H1 (cell line): ENCODE results near the gene TTC3. TPM values are rescaled to one million over a fixed set of nuclear protein-coding genes. Genes with fewer than 3 reads are reported as not detected.

Experiments
- CTCF ChIA-PET: fragments of 300-600 bp; sonication (Branson Sonifier 250); formaldehyde crosslinking; loops from one replicate; lab custom pipeline; 2021; ENCODE audit not compliant: partially characterized antibody; lab: Charles Lee
- POLR2A ChIA-PET: fragments of 300-600 bp; sonication (Branson Sonifier 250); formaldehyde crosslinking; loops from one replicate; lab custom pipeline; 2021; ENCODE audit warnings: inconsistent platforms; ENCODE audit not compliant: partially characterized antibody; lab: Charles Lee
- DNase-seq, 2 experiments: peaks; one replicate each; pipeline versions ENCODE4 v3.0.0 to v3.0.0-alpha.2; 2010 to 2022; ENCODE audit warnings: low spot score in 2 of 2, low read depth in 1 of 2, mixed read lengths in 1 of 2
- FAIRE-seq: peaks from 2 replicates; lab custom pipeline; 2011; peaks lifted over from hg19 to GRCh38; lab: Jason Lieb, UNC
- H2AFZ ChIP-seq: 2 replicates; pipeline ENCODE4 v1.8.1; 2012; ENCODE audit warnings: low read length, inconsistent platforms
- H2AK5ac ChIP-seq: 2 replicates; pipeline ENCODE4 v1.6.1; 2013; ENCODE audit warnings: low read depth, low read length
- H2BK120ac ChIP-seq: replicated peaks from 2 replicates; pipeline ENCODE3; 2013; ENCODE audit warnings: low read depth, low read length, inconsistent platforms
- H2BK12ac ChIP-seq: 2 replicates; pipeline ENCODE4 v1.6.1; 2013; ENCODE audit warnings: low read depth, low read length
- H2BK15ac ChIP-seq: 2 replicates; pipeline ENCODE4 v1.6.1; 2013; ENCODE audit warnings: low read length
- H2BK20ac ChIP-seq: 2 replicates; pipeline ENCODE4 v1.6.1; 2013; ENCODE audit warnings: low read length
- H2BK5ac ChIP-seq: 2 replicates; pipeline ENCODE4 v1.6.1; 2013; ENCODE audit warnings: low read depth, low read length
- H3K14ac ChIP-seq: 2 replicates; pipeline ENCODE4 v1.6.1; 2013; ENCODE audit warnings: inconsistent platforms; ENCODE audit not compliant: insufficient read length
- H3K18ac ChIP-seq: 2 replicates; pipeline ENCODE4 v1.6.1; 2013; ENCODE audit warnings: low read length; ENCODE audit errors: extremely low read depth
- H3K23ac ChIP-seq: 2 replicates; pipeline ENCODE4 v1.6.1; 2013; ENCODE audit warnings: inconsistent platforms; ENCODE audit not compliant: insufficient read length
- H3K23me2 ChIP-seq: 2 replicates; pipeline ENCODE4 v1.6.1; 2013; ENCODE audit warnings: low read depth, low read length
- H3K27ac ChIP-seq: 2 replicates; pipeline ENCODE4 v1.6.1; 2011; ENCODE audit warnings: low read depth, low read length, inconsistent platforms
- H3K27me3 ChIP-seq, 4 experiments: replicated peaks in 1 of 4; 1 replicate in 1 of 4; 2 replicates in 3 of 4; pipeline versions ENCODE4 v1.6.1 to v1.8.1; 2011 to 2013; ENCODE audit warnings: low read length in 3 of 4, mild to moderate bottlenecking in 3 of 4, inconsistent platforms in 2 of 4, mixed read lengths in 2 of 4, moderate library complexity in 1 of 4; ENCODE audit not compliant: control insufficient read depth in 3 of 4, insufficient read depth in 3 of 4; ENCODE audit errors: extremely low read depth in 1 of 4
- H3K36me3 ChIP-seq, 4 experiments: 2 replicates each; pipeline versions ENCODE4 v1.6.1 to v1.8.1; 2011 to 2013; ENCODE audit warnings: mild to moderate bottlenecking in 4 of 4, low read length in 3 of 4, moderate library complexity in 2 of 4, control low read depth in 1 of 4, inconsistent platforms in 1 of 4; ENCODE audit not compliant: insufficient read depth in 4 of 4, control insufficient read depth in 2 of 4
- H3K4ac ChIP-seq: replicated peaks from 2 replicates; pipeline ENCODE3; 2013; ENCODE audit warnings: low read length, low read depth, mixed read lengths, inconsistent platforms; ENCODE audit not compliant: insufficient read length
- H3K4me1 ChIP-seq, 4 experiments: replicated peaks in 1 of 4; 1 replicate in 1 of 4; 2 replicates in 3 of 4; pipeline versions ENCODE4 v1.6.1 to v1.8.1; 2011 to 2013; ENCODE audit warnings: low read length in 3 of 4, inconsistent platforms in 2 of 4, mixed read lengths in 1 of 4; ENCODE audit not compliant: insufficient read depth in 4 of 4, control insufficient read depth in 3 of 4
- H3K4me2 ChIP-seq, 2 experiments: 2 replicates each; pipeline versions ENCODE4 v1.6.1 to v1.8.1; 2011 to 2013; ENCODE audit warnings: low read depth in 2 of 2, low read length in 2 of 2, control low read depth in 1 of 2, inconsistent platforms in 1 of 2, mild to moderate bottlenecking in 1 of 2; ENCODE audit not compliant: insufficient read depth in 1 of 2
- H3K4me3 ChIP-seq, 4 experiments: fragments of 200-600, 300-600 bp in 1 of 4; sonication (generic), shearing (Covaris generic), sonication (Bioruptor Twin) in 1 of 4; 2 replicates each; pipeline versions ENCODE4 v1.5.1 to v1.8.1; 2011 to 2016; ENCODE audit warnings: low read length in 4 of 4, low read depth in 3 of 4, control low read depth in 2 of 4, inconsistent platforms in 2 of 4, mild to moderate bottlenecking in 2 of 4, mixed read lengths in 1 of 4, moderate library complexity in 1 of 4; ENCODE audit not compliant: insufficient read depth in 2 of 4; ENCODE audit errors: extremely low read depth in 1 of 4
- H3K56ac ChIP-seq: replicated peaks from 2 replicates; pipeline ENCODE3; 2013; ENCODE audit warnings: low read depth, mild to moderate bottlenecking, mixed read lengths, low read length, inconsistent platforms; ENCODE audit not compliant: insufficient read length
- H3K79me1 ChIP-seq: 2 replicates; pipeline ENCODE4 v1.6.1; 2013; ENCODE audit warnings: low read depth, low read length, control low read depth
- H3K79me2 ChIP-seq, 2 experiments: 2 replicates each; pipeline versions ENCODE4 v1.6.1 to v1.8.1; 2012 to 2013; ENCODE audit warnings: low read length in 2 of 2, mild to moderate bottlenecking in 2 of 2, inconsistent platforms in 1 of 2; ENCODE audit not compliant: insufficient read depth in 2 of 2, control insufficient read depth in 1 of 2
- H3K9ac ChIP-seq, 4 experiments: replicated peaks in 1 of 4; 1 replicate in 1 of 4; 2 replicates in 3 of 4; pipeline versions ENCODE4 v1.6.1 to v1.8.1; 2011 to 2013; ENCODE audit warnings: low read depth in 3 of 4, low read length in 3 of 4, control low read depth in 2 of 4, mild to moderate bottlenecking in 2 of 4, moderate library complexity in 2 of 4, inconsistent platforms in 1 of 4; ENCODE audit errors: extremely low read depth in 1 of 4
- H3K9me3 ChIP-seq, 2 experiments: 2 replicates each; pipeline versions ENCODE4 v1.6.1 to v1.8.1; 2012 to 2013; ENCODE audit warnings: mild to moderate bottlenecking in 2 of 2, moderate library complexity in 2 of 2, control low read depth in 1 of 2, inconsistent platforms in 1 of 2, low read depth in 1 of 2, low read length in 1 of 2, mixed read lengths in 1 of 2; ENCODE audit not compliant: insufficient read depth in 2 of 2
- H4K20me1 ChIP-seq, 2 experiments: replicated peaks in 1 of 2; 2 replicates each; pipeline versions ENCODE3 to v1.8.1; 2011 to 2013; ENCODE audit warnings: inconsistent platforms in 2 of 2, low read length in 2 of 2, mild to moderate bottlenecking in 1 of 2; ENCODE audit not compliant: insufficient read depth in 2 of 2, control insufficient read depth in 1 of 2
- H4K5ac ChIP-seq: 2 replicates; pipeline ENCODE4 v1.6.1; 2013; ENCODE audit warnings: low read length, low read depth, mixed read lengths, inconsistent platforms; ENCODE audit not compliant: insufficient read length
- H4K8ac ChIP-seq: 2 replicates; pipeline ENCODE4 v1.8.0; 2013; ENCODE audit warnings: mild to moderate bottlenecking, moderate library complexity, low read length, inconsistent platforms; ENCODE audit not compliant: insufficient read depth; ENCODE audit errors: extremely low read depth
- H4K91ac ChIP-seq: replicated peaks from 2 replicates; pipeline ENCODE3; 2013; ENCODE audit warnings: low read length, mixed read lengths, inconsistent platforms; ENCODE audit not compliant: insufficient read length
- CHD1 ChIP-seq: IDR thresholded peaks from 2 replicates; pipeline ENCODE4 v1.6.1; 2012; ENCODE audit warnings: low read depth, low read length, improper control_type of control experiment
- CTBP2 ChIP-seq: IDR thresholded peaks from 2 replicates; pipeline ENCODE4 v1.7.0; 2011; ENCODE audit warnings: borderline replicate concordance, mild to moderate bottlenecking, moderate library complexity, mixed read lengths, low read length; ENCODE audit not compliant: insufficient read depth, insufficient read length
- NANOG ChIP-seq: IDR thresholded peaks from 2 replicates; pipeline ENCODE4 v1.6.1; 2011; ENCODE audit warnings: low read length, low read depth, mild to moderate bottlenecking, inconsistent platforms; ENCODE audit not compliant: insufficient read depth, poor library complexity, severe bottlenecking
- PHF8 ChIP-seq: fragments of 200-600 bp; sonication (generic); conservative IDR thresholded peaks from 2 replicates; pipeline ENCODE4 v1.7.1; 2012; ENCODE audit warnings: low read depth, mild to moderate bottlenecking, inconsistent platforms, low read length, moderate library complexity
- RFX5 ChIP-seq: IDR thresholded peaks from 2 replicates; pipeline ENCODE4 v1.6.1; 2011; ENCODE audit warnings: low read depth, low read length, improper control_type of control experiment, borderline replicate concordance
- RNF2 ChIP-seq: fragments of 200-900, 300-1000 bp; sonication (generic); IDR thresholded peaks from 2 replicates; pipeline ENCODE4 v1.7.1; 2016; ENCODE audit warnings: borderline replicate concordance, low read depth, mild to moderate bottlenecking, antibody characterized with exemption, low read length; ENCODE audit not compliant: poor library complexity, severe bottlenecking; ENCODE audit errors: missing control alignments
- SIX5 ChIP-seq: IDR thresholded peaks from 2 replicates; pipeline ENCODE4 v1.6.1; 2011; ENCODE audit warnings: mild to moderate bottlenecking, low read depth, low read length
- SUZ12 ChIP-seq: fragments of 200-600 bp; sonication (generic); IDR thresholded peaks from 2 replicates; pipeline ENCODE4 v1.6.1; 2012; ENCODE audit warnings: mild to moderate bottlenecking, inconsistent platforms, low read length, moderate library complexity, mixed read lengths
- polyA plus RNA-seq, 7 experiments: library from polyadenylated mRNA; depleted of rRNA in 3 of 7; stranded (reverse) in 5 of 7; unstranded in 2 of 7; fragments of >200 nt in 5 of 7; fragments of 200-250 nt in 2 of 7; gene quantifications; 1 replicate in 5 of 7; 2 replicates in 1 of 7; 4 replicates in 1 of 7; pipeline versions ENCODE4 v1.2.1 to v1.2.3, GENCODE V29; 2011 to 2013; ENCODE audit warnings: missing spikeins in 2 of 7, mixed read lengths in 2 of 7
- total RNA-seq: library from RNA; stranded (reverse); fragmentation: NEBNext Ultra II Directional; extraction: Animal tissue kit (Norgen Biotek cat#: 25700); gene quantifications from 2 replicates; pipeline ENCODE4 v1.2.1, GENCODE V29; 2021
- TF ChIP-seq, protein P1 (sequence below): IDR thresholded peaks from 2 replicates; pipeline ENCODE4 v1.6.1; 2011; ENCODE audit warnings: low read length, improper control_type of control experiment
- TF ChIP-seq, protein P2 (sequence below), 3 experiments: IDR thresholded peaks; 1 replicate in 2 of 3; 2 replicates in 1 of 3; pipeline versions ENCODE4 v1.5.1 to v1.6.1; 2011; ENCODE audit warnings: low read length in 3 of 3, mild to moderate bottlenecking in 3 of 3, inconsistent platforms in 2 of 3, low read depth in 1 of 3, moderate library complexity in 1 of 3; ENCODE audit not compliant: insufficient read depth in 1 of 3; ENCODE audit errors: control extremely low read depth in 1 of 3

TTC3 gene
- total and polyA plus RNA-seq, 2 of the 8 experiments (the other 6 are each of a cell fraction or from before 2014, with no cell fraction given) = 11.0 to 36.2 TPM

GRCh38 chr21:37117204-37117603, 44.1 kb downstream of the TTC3 start:
- no peak overlapping the region for H3K4me3 ChIP-seq
- no peak overlapping the region for H2BK15ac ChIP-seq
- H2BK120ac ChIP-seq = no peak overlapping the region
- H3K4ac ChIP-seq = no peak overlapping the region
- H4K8ac ChIP-seq = no peak overlapping the region
- H4K20me1 ChIP-seq = no peaks in the 10 kb centered on the region
- ChIA-PET CTCF (no interaction called here), POLR2A (no interaction called here)
- no peak overlapping the region for H4K5ac ChIP-seq
- H3K9ac ChIP-seq = no peak overlapping the region
- H3K23me2 ChIP-seq = no peaks in the 10 kb centered on the region
- H3K27me3 ChIP-seq = no peaks in the 10 kb centered on the region
- no peak overlapping the region for H2AK5ac ChIP-seq
- DNase-seq (no peak), FAIRE-seq (no peak)
- H3K23ac ChIP-seq = no peak overlapping the region
- no peak overlapping the region for H2BK12ac ChIP-seq
- no peak overlapping the region for H2AFZ ChIP-seq
- no peaks in the 10 kb centered on the region for H3K36me3 ChIP-seq
- no peaks in the 10 kb centered on the region for H3K79me1 ChIP-seq
- no peak overlapping the region for H2BK20ac ChIP-seq
- H3K27ac ChIP-seq = no peak overlapping the region
- no peaks in the 10 kb centered on the region for H3K9me3 ChIP-seq
- no peak overlapping the region for H3K18ac ChIP-seq
- no peaks in the 10 kb centered on the region for H3K79me2 ChIP-seq
- H3K4me2 ChIP-seq = no peak overlapping the region
- H3K56ac ChIP-seq = no peak overlapping the region
- H2BK5ac ChIP-seq = no peak overlapping the region
- H3K4me1 ChIP-seq = no peaks in the 10 kb centered on the region
- H4K91ac ChIP-seq = no peak overlapping the region
- no peak overlapping the region for H3K14ac ChIP-seq
- TF ChIP-seq RFX5 (no peak), SIX5 (no peak), PHF8 (no peak), CTBP2 (no peak), NANOG (no peak), SUZ12 (no peak), CHD1 (no peak), RNF2 (no peak)
- TF ChIP-seq, protein P1, sequence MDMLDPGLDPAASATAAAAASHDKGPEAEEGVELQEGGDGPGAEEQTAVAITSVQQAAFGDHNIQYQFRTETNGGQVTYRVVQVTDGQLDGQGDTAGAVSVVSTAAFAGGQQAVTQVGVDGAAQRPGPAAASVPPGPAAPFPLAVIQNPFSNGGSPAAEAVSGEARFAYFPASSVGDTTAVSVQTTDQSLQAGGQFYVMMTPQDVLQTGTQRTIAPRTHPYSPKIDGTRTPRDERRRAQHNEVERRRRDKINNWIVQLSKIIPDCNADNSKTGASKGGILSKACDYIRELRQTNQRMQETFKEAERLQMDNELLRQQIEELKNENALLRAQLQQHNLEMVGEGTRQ = no peak
- TF ChIP-seq, protein P2, sequence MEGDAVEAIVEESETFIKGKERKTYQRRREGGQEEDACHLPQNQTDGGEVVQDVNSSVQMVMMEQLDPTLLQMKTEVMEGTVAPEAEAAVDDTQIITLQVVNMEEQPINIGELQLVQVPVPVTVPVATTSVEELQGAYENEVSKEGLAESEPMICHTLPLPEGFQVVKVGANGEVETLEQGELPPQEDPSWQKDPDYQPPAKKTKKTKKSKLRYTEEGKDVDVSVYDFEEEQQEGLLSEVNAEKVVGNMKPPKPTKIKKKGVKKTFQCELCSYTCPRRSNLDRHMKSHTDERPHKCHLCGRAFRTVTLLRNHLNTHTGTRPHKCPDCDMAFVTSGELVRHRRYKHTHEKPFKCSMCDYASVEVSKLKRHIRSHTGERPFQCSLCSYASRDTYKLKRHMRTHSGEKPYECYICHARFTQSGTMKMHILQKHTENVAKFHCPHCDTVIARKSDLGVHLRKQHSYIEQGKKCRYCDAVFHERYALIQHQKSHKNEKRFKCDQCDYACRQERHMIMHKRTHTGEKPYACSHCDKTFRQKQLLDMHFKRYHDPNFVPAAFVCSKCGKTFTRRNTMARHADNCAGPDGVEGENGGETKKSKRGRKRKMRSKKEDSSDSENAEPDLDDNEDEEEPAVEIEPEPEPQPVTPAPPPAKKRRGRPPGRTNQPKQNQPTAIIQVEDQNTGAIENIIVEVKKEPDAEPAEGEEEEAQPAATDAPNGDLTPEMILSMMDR (IDR thresholded peaks at IDR 0.05; ENCODE audit: control extremely low read depth in 1 of 3, insufficient read depth in 1 of 3, low read depth in 1 of 3, low read length in 3 of 3) = no peak
